Effector memory CD8-positive, alpha-beta T cell (primary cell): ENCODE measurements around the gene SCYL1.

Source experiments
- ATAC-seq: fragments of 150-1000 bp; cut with Tn5 transposase; replicated peaks from 2 replicates; pipeline ENCODE4 v1.10.0; 2021; ENCODE audit warnings: mild to moderate bottlenecking, moderate library complexity
- DNase-seq, 3 experiments: peaks; one replicate each; pipeline ENCODE4 v3.0.0; 2021
- H3K27ac Mint-ChIP-seq, 2 donors: one replicate each; pipeline ENCODE4 v1.8.0; 2022; ENCODE audit warnings: mild to moderate bottlenecking in 2 of 2, mixed read lengths in 2 of 2, moderate library complexity in 2 of 2
- H3K27me3 Mint-ChIP-seq, 2 donors: one replicate each; pipeline ENCODE4 v1.8.0; 2022; ENCODE audit warnings: mixed read lengths in 2 of 2
- H3K36me3 Mint-ChIP-seq: one replicate; pipeline ENCODE4 v1.8.0; 2022; ENCODE audit warnings: mild to moderate bottlenecking, moderate library complexity, mixed read lengths; ENCODE audit not compliant: insufficient read depth
- H3K4me1 Mint-ChIP-seq, 2 donors: one replicate each; pipeline ENCODE4 v1.8.0; 2022; ENCODE audit warnings: low read depth in 2 of 2, mixed read lengths in 2 of 2
- H3K4me3 Mint-ChIP-seq, 2 donors: one replicate each; pipeline ENCODE4 v1.8.0; 2022; ENCODE audit warnings: mild to moderate bottlenecking in 2 of 2, mixed read lengths in 2 of 2, moderate library complexity in 2 of 2
- H3K9me3 Mint-ChIP-seq, 2 donors: one replicate each; pipeline ENCODE4 v1.8.0; 2022; ENCODE audit warnings: mixed read lengths in 2 of 2

The SCYL1 gene

DNA sequence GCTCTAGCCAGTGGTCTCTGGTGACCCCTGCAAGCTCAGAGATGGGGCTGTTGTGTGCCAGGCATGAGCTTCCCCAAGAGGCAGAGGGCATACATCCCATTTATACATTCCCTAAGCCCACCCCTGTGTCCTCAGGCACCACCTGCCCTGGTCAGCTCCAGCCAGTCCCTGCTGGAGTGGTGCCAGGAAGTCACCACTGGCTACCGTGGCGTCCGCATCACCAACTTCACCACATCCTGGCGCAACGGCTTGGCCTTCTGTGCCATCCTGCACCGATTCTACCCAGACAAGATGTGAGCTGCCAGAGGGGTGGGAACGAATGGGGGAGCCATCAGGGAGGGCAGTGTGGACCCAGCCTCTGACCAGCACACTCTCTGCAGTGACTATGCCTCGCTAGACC, 59.2 kb downstream of the SCYL1 start:
- H3K27ac Mint-ChIP-seq, result no peak overlapping the region

GRCh38 chr11:65584723-65585171, 59.9 kb downstream of the SCYL1 start:
- no peaks in the 10 kb centered on the region for H3K27me3 Mint-ChIP-seq
- no peaks in the 10 kb centered on the region for H3K9me3 Mint-ChIP-seq
- H3K4me1 Mint-ChIP-seq, result peaks cover 37% of the 10 kb centered on the region in 2 donors
- ATAC-seq (no peak), DNase-seq (no peak)
- H3K36me3 Mint-ChIP-seq, result peaks cover 42% of the 10 kb centered on the region
- H3K4me3 Mint-ChIP-seq, result no peak overlapping the region
- no peak overlapping the region for H3K27ac Mint-ChIP-seq

More for the DNA sequence above, 59.2 kb downstream of the SCYL1 start:
- Mint-ChIP-seq H3K36me3 (peaks cover 46% of the 10 kb centered on the region), H3K27me3 (no peaks in the 10 kb centered on the region), H3K4me3 (no peak overlapping the region), H3K9me3 (no peaks in the 10 kb centered on the region), H3K4me1 (peaks cover 36 to 39% of the 10 kb centered on the region in 2 donors)
- DNase-seq, result no peak
- no peak for ATAC-seq

DNA sequence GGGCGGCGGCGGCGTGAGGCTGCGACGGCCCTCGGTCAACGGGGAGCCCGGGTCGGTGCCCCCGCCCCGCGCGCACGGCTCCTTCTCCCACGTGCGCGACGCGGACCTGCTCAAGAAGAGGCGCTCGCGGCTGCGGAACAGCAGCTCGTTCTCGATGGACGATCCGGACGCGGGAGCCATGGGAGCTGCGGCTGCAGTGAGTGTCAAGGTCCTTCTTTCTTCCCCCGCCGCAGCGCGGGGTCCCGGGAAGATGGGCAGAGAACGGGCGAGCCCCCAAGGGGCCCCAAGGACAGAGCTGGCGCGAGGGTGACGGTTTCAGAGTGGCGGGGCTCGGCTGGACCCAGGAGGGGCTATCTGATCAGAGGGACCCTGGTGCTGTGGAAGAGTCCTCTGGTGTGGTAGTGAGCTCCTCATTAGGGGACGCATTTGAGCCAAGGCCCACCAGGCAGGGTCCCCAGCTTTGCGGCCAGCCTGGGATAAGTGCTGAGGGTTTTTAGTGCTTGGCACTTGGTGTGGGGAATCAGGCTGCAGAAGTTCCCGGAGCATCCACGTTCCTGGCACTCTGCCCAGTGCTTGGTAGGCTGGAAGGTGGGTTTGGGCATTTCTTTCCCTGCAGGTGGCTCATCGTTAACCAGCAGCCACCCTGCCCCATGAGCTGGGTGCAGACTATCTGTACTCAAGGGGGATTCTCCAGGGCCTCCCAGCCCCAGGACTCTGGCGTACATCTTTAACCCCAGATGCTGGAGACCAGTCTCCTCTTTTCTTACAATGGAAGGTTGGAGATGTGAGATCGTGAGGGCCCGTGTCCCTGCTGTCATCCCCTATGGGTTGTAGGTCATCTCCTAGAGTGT, 60.7 kb downstream of the SCYL1 start:
- H3K27me3 Mint-ChIP-seq, result no peaks in the 10 kb centered on the region
- H3K9me3 Mint-ChIP-seq, result no peaks in the 10 kb centered on the region
- no peak overlapping the region for H3K4me3 Mint-ChIP-seq
- H3K27ac Mint-ChIP-seq, result peak overlapping the region; percentile 28 to 78
- peaks cover 40% of the 10 kb centered on the region for H3K36me3 Mint-ChIP-seq
- H3K4me1 Mint-ChIP-seq, result peaks cover 34 to 35% of the 10 kb centered on the region in 2 donors
- ATAC-seq (no peak), DNase-seq (no peak)

DNA sequence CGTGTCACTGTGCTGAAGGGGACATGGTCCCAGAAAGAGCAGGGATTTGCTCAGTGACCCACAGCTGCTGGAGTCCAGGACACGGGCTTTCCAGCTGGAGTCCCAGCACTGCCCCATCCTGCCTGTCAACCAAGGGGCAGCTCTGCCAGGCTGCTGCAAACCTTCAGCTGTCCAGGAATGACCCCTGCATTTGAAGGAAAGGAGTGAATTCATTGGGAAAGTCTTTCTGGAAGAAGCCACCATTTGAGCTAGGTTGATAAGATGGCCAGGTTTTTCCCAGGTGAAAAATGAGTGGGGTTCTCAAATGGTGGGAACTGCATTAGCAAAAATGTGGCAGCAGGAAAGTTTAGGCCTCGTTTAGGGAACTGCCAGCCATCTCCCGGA, 61.4 kb downstream of the SCYL1 start:
- H3K27me3 Mint-ChIP-seq, result no peaks in the 10 kb centered on the region
- peaks cover 37% of the 10 kb centered on the region for H3K36me3 Mint-ChIP-seq
- DNase-seq, result no peak
- peaks cover 33 to 34% of the 10 kb centered on the region in 2 donors for H3K4me1 Mint-ChIP-seq
- peak overlapping the region; percentile 28 to 78 for H3K27ac Mint-ChIP-seq
- no peak overlapping the region for H3K4me3 Mint-ChIP-seq
- no peaks in the 10 kb centered on the region for H3K9me3 Mint-ChIP-seq
- no peak for ATAC-seq

GRCh38 chr11:65586676-65587075, 61.8 kb downstream of the SCYL1 start:
- H3K36me3 Mint-ChIP-seq, result peaks cover 41% of the 10 kb centered on the region
- peak overlapping the region in 1 of 2 donors; percentile 4 for H3K4me3 Mint-ChIP-seq
- no peak for DNase-seq
- H3K27ac Mint-ChIP-seq, result peak overlapping the region in 1 of 2 donors; percentile 78
- ATAC-seq, result no peak
- H3K4me1 Mint-ChIP-seq, result peaks cover 32 to 33% of the 10 kb centered on the region in 2 donors
- no peaks in the 10 kb centered on the region for H3K27me3 Mint-ChIP-seq
- no peaks in the 10 kb centered on the region for H3K9me3 Mint-ChIP-seq
